Osteoblast (primary cell): ENCODE data around the gene GABBR2. TPM values are rescaled to one million over a fixed set of nuclear protein-coding genes. Genes with fewer than 3 reads are reported as not detected.

Experiments
- DNase-seq: peaks from one replicate; pipeline ENCODE4 v3.0.0; 2011; ENCODE audit warnings: low spot score, mixed read lengths; ENCODE audit not compliant: insufficient read length; ENCODE audit errors: missing footprints
- H2AFZ ChIP-seq: 2 replicates; pipeline ENCODE4 v1.6.0; 2011; ENCODE audit warnings: mild to moderate bottlenecking, low read length
- H3K27ac ChIP-seq: 2 replicates; pipeline ENCODE4 v1.5.1; 2011; ENCODE audit warnings: mild to moderate bottlenecking, low read depth, low read length, moderate library complexity
- H3K27me3 ChIP-seq: 2 replicates; pipeline ENCODE4 v1.6.0; 2012; ENCODE audit warnings: mild to moderate bottlenecking, control low read depth, inconsistent platforms, low read length, moderate library complexity; ENCODE audit not compliant: insufficient read depth
- H3K36me3 ChIP-seq: 2 replicates; pipeline ENCODE4 v1.5.1; 2011; ENCODE audit warnings: mild to moderate bottlenecking, low read length, control low read depth, moderate library complexity; ENCODE audit not compliant: insufficient read depth
- H3K4me1 ChIP-seq: 2 replicates; pipeline ENCODE4 v1.5.1; 2011; ENCODE audit warnings: mild to moderate bottlenecking, low read length, control low read depth, moderate library complexity; ENCODE audit not compliant: insufficient read depth
- H3K4me2 ChIP-seq: 2 replicates; pipeline ENCODE4 v1.6.0; 2011; ENCODE audit warnings: mild to moderate bottlenecking, low read length; ENCODE audit not compliant: insufficient read depth
- H3K4me3 ChIP-seq: fragments of 200-600 bp; sonication (generic); 3 replicates; pipeline ENCODE4 v1.5.1; 2012; ENCODE audit warnings: mild to moderate bottlenecking, low read length, inconsistent platforms; ENCODE audit not compliant: insufficient read depth
- H3K79me2 ChIP-seq: 2 replicates; pipeline ENCODE4 v1.6.0; 2012; ENCODE audit warnings: mild to moderate bottlenecking, low read length, control low read depth, inconsistent platforms; ENCODE audit not compliant: insufficient read depth
- H3K9me3 ChIP-seq: 2 replicates; pipeline ENCODE4 v1.5.1; 2011; ENCODE audit warnings: low read depth, low read length, control low read depth
- H4K20me1 ChIP-seq: 2 replicates; pipeline ENCODE4 v1.6.0; 2012; ENCODE audit warnings: mild to moderate bottlenecking, low read length, control low read depth; ENCODE audit not compliant: insufficient read depth
- total RNA-seq: library from RNA; depleted of rRNA; stranded (reverse); fragments of >200 nt; gene quantifications from 2 replicates; pipeline ENCODE4 v1.2.3, GENCODE V29; 2012
- TF ChIP-seq, protein P1 (sequence below): IDR thresholded peaks from 2 replicates; pipeline ENCODE4 v1.5.1; 2011; ENCODE audit warnings: mild to moderate bottlenecking, low read depth, low read length, moderate library complexity; ENCODE audit errors: extremely low read depth

GABBR2 gene
- total RNA-seq, 1 donor, result under 0.01 TPM

- peaks cover 20% of the 10 kb centered on the region for H3K27me3 ChIP-seq
- DNase-seq, result no peak
- no peaks in the 10 kb centered on the region for H4K20me1 ChIP-seq
- H3K4me2 ChIP-seq, result no peak overlapping the region
- H2AFZ ChIP-seq, result no peak overlapping the region
- no peaks in the 10 kb centered on the region for H3K79me2 ChIP-seq
- H3K4me1 ChIP-seq, result peaks cover 9% of the 10 kb centered on the region
- TF ChIP-seq, protein P1, sequence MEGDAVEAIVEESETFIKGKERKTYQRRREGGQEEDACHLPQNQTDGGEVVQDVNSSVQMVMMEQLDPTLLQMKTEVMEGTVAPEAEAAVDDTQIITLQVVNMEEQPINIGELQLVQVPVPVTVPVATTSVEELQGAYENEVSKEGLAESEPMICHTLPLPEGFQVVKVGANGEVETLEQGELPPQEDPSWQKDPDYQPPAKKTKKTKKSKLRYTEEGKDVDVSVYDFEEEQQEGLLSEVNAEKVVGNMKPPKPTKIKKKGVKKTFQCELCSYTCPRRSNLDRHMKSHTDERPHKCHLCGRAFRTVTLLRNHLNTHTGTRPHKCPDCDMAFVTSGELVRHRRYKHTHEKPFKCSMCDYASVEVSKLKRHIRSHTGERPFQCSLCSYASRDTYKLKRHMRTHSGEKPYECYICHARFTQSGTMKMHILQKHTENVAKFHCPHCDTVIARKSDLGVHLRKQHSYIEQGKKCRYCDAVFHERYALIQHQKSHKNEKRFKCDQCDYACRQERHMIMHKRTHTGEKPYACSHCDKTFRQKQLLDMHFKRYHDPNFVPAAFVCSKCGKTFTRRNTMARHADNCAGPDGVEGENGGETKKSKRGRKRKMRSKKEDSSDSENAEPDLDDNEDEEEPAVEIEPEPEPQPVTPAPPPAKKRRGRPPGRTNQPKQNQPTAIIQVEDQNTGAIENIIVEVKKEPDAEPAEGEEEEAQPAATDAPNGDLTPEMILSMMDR, result no peak
- H3K4me3 ChIP-seq, result no peak overlapping the region
- no peaks in the 10 kb centered on the region for H3K9me3 ChIP-seq
- H3K36me3 ChIP-seq, result no peaks in the 10 kb centered on the region
- H3K27ac ChIP-seq, result no peak overlapping the region
Observed at GRCh38 chr9:98442114-98442513, 266.6 kb downstream of the GABBR2 start.

GRCh38 chr9:98438666-98439065 lies 270.1 kb downstream of the GABBR2 start:
- no peak overlapping the region for H3K4me2 ChIP-seq
- no peaks in the 10 kb centered on the region for H3K36me3 ChIP-seq
- no peaks in the 10 kb centered on the region for H4K20me1 ChIP-seq
- peaks cover 9% of the 10 kb centered on the region for H3K4me1 ChIP-seq
- H3K9me3 ChIP-seq, result no peaks in the 10 kb centered on the region
- H3K27me3 ChIP-seq, result peaks cover 8% of the 10 kb centered on the region
- no peak for DNase-seq
- peak overlapping the region; percentile 25 for H3K27ac ChIP-seq
- TF ChIP-seq, protein P1, result no peak
- H2AFZ ChIP-seq, result no peak overlapping the region
- no peak overlapping the region for H3K4me3 ChIP-seq
- H3K79me2 ChIP-seq, result no peaks in the 10 kb centered on the region

DNA sequence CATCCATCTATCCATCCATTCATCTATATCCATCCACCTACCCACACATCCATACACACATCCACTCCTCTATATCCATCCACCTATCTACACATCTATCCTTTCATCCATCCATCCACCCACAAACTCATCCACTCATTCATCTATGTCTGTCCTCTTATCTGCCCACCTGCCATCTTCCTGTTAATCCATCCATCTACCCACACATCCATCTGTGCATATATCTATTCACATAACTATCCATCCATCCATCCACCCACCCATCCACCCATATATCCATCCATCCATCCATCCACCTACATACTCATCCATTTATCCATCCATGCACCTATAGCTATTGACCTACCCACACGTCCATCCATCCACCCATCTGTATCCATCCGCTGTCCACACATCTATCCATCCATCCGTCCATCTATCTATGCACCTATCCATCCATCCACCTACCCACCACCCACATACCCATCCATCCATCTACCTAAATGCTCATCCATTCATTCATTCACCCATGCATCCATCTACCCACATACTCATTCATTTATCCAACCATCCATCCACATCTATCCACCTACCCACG lies 271.2 kb downstream of the GABBR2 start:
- Histone ChIP-seq H2AFZ (no peak overlapping the region), H3K4me1 (peaks cover 9% of the 10 kb centered on the region), H3K36me3 (no peaks in the 10 kb centered on the region), H3K27me3 (peaks cover 5% of the 10 kb centered on the region), H3K4me3 (no peak overlapping the region), H3K9me3 (no peaks in the 10 kb centered on the region), H3K79me2 (no peaks in the 10 kb centered on the region), H3K4me2 (no peak overlapping the region), H3K27ac (no peak overlapping the region), H4K20me1 (no peaks in the 10 kb centered on the region)
- no peak for DNase-seq
- TF ChIP-seq, protein P1, result no peak

DNA sequence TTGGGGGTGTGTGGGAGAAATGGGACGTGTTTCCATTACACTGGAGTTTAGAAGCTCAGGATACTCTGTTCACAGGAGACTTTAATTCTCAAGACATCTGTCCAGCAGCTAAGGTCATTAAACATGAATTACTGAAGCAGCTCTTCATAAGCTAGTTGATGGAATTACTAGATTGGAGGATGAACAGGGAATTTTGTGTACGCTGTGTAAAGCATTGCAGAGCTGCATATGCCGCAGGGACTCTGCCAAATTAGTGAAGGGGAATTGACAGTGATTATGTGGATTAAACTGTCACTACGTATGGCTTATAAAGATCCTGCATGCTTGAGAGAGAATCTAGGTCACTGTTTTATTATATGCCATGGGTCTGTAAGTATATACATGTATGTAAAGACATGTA lies 275.8 kb downstream of the GABBR2 start:
- H2AFZ ChIP-seq, result no peak overlapping the region
- H4K20me1 ChIP-seq, result no peaks in the 10 kb centered on the region
- H3K4me1 ChIP-seq, result peaks cover 9% of the 10 kb centered on the region
- TF ChIP-seq, protein P1, result no peak
- no peak for DNase-seq
- no peaks in the 10 kb centered on the region for H3K79me2 ChIP-seq
- no peak overlapping the region for H3K4me2 ChIP-seq
- no peaks in the 10 kb centered on the region for H3K27me3 ChIP-seq
- H3K36me3 ChIP-seq, result no peaks in the 10 kb centered on the region
- H3K27ac ChIP-seq, result no peak overlapping the region
- H3K4me3 ChIP-seq, result no peak overlapping the region
- H3K9me3 ChIP-seq, result no peaks in the 10 kb centered on the region
